Measurements from ENCODE around the gene SLC35A4.
"Not testable (repeated sequence)": the region's sequence is repeated elsewhere in the genome, so short reads cannot be mapped to it uniquely, and the experiment has no call there.

SLC35A4 gene

DNA sequence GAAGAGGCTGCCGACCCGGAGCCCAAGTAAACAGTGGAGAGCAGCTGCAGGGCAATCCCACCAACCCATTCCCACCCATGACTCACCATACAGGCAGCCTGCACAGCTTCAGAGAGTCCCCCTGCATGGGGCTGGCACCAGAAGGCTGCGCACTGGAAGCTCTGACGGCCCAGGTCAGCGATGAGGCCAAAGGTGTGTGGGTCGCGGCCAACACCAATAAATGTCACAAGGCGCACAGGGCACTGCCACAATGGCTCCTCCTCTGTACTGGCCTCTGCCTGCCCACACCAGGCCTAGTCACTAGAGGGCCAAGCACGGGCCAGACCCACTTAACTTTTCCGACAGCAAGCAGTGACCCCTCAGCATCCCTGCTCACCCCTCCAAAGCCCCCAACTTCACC is 4.4 kb upstream of the SLC35A4 start:
- no peak for DNase-seq

DNA sequence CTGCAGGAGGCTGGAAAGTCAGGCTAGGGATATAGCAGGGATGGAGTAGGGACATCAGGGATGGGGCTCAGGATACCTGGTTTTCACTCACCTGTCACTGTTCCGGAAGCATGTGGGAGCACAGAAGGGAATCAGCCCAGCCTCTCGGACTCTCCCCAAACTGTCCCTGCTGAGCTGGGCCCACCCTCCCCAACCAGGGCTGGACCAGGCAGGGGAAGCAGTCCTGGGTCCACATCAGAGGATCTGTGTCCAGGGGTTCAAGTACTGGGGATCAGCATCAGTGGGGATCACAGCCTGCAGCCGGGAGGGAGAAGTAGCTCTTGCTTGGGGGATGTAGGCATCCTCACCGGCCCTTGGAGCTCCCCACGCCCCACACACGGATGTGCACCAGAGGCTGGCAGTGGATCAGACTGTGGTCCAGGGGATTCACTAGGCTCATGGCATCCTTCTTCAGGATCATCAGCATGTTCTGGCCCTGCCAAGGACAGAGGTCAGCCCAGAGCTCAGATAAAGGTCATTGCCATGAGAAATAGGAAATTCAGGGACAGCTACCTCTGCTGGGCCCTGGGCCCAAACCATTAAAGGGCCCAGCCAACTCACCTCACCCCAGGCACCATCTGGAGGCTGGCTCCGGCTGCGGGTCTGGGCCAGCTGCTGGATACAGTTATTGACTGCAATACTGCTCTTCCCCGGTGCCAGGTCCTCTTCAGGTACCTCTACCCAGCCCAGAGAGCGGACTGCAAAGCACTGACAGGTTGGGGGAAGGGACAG is 2.7 kb upstream of the SLC35A4 start:
- DNase-seq = no peak

DNA sequence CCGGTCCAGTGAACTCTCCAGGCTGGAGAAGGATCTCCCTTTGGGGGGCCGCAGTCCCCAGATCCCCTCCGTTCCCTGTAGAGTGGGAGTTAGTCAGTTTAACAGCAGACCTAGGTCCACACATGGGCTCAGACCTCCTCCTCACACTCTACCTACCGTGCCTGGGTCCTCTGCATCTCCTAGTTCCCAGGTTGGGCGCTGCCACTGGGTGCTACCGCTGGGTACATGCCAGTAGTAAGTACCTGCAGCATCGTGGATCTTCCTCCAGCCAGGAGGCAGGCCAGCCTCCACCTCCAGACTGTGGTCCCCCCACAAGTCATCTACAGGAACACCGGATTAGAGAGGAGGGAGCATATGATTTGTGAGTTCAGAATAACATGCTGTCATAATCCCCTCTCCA is 1.0 kb upstream of the SLC35A4 start:
- no peak for DNase-seq

DNA sequence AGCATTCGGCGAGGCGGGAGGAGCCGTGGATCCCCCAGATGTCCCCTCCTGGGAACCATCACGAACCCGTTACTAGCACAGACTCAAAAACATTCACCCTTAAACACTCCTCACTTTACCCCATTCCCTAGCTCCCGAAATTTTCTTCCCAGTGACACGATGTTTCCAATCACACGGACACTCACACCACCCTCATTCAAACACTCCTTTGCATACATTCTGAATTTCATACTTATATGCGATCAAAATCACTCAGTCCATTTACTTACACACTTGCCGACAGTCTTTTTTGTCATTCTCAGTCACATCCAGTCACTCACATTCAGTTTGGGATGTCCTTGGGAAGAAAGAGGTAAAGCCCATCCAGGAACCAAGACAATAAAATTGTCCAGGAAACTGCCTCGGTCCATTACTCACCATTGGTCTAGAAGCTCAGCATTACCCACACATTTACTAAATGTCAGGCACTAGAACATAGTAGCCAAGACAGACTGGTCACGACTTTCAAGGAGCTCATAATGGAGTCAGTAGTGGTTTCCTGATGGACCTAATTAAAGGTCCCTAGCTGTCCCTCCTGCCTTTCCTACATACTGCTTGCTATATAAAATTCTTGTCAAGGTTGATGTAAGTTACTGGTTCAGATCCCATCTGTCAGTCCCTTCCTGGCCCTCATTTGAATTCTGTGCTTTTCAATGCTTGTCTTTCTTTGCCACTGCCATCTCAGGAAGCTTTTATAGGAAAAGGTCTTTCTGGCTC is 574 bp downstream of the SLC35A4 start:
- DNase-seq = no peak

DNA sequence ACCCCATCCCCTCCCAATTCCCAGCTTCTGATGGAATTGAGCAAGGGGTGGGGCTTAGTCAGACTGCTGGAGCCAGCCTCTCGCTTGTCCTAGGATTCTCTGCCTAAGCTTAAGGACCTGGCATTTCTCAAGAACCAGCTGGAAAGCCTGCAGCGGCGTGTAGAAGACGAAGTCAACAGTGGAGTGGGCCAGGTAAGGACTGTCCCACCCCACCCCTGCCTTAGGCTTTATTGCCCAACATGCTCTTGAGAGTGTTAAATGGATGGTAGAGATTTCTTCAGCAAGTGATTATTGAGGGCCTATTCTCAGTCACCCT is 1.1 kb downstream of the SLC35A4 start:
- no peak for DNase-seq

DNA sequence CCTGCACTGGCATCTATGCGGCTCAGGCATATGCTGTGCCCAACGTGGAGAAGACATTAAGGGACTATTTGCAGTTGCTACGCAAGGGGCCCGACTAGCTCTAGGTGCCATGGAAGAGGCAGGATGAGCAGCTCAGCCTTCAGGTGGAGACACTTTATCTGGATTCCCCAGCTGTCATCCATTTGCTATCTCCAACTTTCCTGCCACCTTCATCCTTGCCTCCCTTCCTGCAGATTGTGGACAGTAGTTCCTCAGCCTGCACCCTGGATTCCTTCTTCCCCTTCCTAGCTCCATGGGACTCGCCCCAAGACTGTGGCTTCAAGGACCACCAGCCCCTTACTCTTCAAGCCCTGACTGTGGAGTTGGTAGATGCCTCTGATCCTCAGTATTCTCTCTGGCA is 2.0 kb downstream of the SLC35A4 start:
- no peak for DNase-seq

DNA sequence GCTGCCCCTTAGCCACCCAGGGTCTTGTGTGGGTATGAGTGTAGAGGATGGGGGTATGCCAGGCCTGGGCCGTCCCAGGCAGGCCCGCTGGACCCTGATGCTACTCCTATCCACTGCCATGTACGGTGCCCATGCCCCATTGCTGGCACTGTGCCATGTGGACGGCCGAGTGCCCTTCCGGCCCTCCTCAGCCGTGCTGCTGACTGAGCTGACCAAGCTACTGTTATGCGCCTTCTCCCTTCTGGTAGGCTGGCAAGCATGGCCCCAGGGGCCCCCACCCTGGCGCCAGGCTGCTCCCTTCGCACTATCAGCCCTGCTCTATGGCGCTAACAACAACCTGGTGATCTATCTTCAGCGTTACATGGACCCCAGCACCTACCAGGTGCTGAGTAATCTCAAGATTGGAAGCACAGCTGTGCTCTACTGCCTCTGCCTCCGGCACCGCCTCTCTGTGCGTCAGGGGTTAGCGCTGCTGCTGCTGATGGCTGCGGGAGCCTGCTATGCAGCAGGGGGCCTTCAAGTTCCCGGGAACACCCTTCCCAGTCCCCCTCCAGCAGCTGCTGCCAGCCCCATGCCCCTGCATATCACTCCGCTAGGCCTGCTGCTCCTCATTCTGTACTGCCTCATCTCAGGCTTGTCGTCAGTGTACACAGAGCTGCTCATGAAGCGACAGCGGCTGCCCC is 2.6 kb downstream of the SLC35A4 start:
- no peak for DNase-seq

DNA sequence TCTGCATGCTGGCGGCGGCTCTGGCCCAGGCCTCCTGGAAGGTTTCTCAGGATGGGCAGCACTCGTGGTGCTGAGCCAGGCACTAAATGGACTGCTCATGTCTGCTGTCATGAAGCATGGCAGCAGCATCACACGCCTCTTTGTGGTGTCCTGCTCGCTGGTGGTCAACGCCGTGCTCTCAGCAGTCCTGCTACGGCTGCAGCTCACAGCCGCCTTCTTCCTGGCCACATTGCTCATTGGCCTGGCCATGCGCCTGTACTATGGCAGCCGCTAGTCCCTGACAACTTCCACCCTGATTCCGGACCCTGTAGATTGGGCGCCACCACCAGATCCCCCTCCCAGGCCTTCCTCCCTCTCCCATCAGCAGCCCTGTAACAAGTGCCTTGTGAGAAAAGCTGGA is 3.2 kb downstream of the SLC35A4 start:
- no peak for DNase-seq

DNA sequence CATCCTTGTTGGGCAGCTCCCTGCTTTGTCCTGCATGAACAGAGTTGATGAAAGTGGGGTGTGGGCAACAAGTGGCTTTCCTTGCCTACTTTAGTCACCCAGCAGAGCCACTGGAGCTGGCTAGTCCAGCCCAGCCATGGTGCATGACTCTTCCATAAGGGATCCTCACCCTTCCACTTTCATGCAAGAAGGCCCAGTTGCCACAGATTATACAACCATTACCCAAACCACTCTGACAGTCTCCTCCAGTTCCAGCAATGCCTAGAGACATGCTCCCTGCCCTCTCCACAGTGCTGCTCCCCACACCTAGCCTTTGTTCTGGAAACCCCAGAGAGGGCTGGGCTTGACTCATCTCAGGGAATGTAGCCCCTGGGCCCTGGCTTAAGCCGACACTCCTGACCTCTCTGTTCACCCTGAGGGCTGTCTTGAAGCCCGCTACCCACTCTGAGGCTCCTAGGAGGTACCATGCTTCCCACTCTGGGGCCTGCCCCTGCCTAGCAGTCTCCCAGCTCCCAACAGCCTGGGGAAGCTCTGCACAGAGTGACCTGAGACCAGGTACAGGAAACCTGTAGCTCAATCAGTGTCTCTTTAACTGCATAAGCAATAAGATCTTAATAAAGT is 3.9 kb downstream of the SLC35A4 start:
- DNase-seq = no peak

DNA sequence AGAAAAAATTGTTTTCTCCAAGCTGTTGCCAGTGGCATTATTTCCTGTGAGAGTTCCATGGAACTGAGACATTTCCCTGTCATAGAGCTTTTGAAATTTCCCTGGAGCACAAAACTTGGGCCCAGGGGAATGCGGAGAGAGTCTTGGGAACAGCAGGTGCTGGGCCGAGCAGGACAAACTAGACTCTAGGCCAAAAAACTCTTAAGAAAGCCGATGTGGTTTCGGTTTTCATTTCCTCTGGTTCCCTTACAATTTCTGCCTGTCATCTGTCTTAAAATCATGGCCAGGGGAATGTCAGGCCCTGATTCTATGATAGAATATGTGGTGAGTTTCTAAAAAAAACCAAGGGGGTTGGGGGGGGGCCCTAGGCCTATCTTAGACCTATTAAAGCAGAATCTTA is 4.6 kb downstream of the SLC35A4 start:
- no peak for DNase-seq

DNA sequence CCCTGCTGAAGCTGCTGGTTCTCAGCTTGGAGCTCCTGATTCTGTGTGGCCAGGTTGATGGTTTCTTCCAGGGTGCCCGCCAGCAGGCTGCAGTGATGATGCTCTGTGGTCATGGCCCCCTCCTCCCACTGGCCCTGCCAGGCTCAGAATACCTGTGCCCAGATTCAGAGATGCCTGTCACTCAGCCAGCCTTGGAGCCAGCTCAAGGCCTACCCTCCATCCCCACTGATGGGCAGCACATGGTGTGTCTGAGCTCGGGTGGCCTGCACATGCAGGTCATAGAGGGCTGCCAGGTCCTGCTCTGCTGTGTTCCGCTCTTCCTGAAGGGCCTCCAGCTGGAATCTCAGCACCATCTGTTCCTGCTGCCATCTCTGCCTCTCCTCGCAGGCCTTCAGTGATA is 5.4 kb downstream of the SLC35A4 start:
- no peak for DNase-seq

DNA sequence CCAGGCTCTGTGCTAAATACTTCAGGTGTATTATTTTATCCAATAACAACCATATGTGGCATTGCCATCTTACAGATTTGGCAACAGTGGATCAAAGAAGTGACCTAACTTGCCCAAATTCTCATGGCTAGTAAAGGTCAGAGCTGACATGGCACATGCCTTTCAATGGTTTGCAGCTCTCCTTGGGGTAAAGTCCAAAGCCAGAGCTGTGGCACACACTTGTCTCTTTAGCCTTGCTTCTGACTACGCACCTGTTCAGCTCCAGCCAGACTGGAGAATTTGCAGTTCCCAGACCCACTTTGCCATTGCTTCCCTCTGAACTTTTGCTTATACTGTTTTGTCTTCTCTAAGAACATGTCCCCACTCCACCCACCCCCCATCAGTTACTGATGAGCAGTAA is 5.9 kb downstream of the SLC35A4 start:
- DNase-seq = no peak

DNA sequence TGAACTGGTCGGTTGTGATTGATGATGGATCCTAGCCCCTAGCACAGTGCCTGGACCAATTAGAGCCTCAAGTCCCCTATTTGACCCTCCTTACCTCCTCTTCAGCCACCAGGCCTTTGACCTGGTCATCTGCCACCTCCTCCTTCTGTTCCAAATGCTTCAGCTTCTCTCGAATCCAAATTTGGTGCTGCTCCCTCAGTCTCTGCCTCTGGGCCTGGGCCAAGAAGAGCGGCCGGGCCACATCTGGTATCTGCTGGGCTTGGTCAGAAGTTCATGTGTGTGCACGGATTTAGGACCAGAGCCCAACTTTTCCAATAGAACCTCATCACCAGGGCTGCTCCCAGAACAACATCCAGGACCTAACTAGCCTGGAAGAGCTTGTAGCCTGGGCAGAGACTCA is 6.5 kb downstream of the SLC35A4 start:
- no peak for DNase-seq

DNA sequence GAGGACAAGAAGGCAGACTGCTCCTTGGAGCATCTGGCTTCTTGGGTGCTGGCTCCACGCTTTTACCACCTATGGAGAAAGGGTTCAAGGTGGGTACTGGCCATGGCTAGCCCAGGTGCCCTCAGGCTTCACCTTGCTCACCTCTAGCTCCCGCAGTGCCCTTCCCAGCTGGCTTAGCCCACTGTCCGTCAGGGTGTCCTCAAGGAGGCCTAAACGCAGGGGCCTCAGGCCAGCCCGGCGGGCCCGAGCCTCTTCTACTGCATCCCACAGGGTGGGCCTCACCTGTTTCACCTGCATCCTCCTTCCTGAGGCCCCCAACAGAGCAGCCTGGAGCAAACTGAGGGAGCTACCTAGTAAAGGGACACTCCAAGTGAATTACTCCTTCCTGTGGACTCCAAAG is 9.1 kb downstream of the SLC35A4 start:
- DNase-seq = no peak

DNA sequence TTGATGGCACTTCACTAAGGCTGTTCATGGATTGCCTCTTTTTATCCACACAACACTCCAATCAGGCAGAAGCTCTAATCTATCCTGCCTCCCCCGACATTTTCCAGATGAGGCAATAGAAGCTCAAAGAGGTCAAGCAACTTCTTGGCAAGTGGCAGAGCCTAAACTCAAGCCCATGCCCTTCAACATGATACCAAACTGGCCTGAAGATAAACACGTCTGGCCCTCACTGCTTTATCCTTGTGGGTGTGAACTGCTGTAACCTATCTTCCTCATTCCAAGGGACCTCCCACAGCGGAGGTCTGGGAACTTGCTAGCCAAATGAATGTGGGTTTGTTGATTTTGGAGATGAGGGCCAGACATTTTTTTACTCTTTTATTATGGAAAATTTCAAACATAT is 9.5 kb downstream of the SLC35A4 start:
- no peak for DNase-seq

DNA sequence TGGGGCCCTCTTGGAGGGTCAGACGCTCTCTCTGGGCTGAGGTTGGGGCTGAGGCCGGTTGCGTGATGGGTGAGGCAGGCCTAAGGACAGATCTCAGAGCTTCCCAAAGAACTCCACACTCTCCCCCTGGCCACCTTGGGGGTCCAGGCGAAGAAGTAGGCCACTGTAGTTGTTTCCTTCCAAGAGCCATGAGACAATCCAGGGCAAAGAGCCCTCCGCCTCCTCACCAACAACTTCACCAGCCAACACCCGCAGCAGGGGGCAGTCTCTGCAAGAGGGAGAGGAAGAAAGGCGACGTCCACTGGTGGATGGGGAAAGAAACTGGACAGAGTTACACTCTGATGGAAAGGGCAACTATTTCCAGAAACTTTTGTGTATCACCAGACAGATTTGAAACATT is 10.7 kb downstream of the SLC35A4 start:
- no peak for DNase-seq

DNA sequence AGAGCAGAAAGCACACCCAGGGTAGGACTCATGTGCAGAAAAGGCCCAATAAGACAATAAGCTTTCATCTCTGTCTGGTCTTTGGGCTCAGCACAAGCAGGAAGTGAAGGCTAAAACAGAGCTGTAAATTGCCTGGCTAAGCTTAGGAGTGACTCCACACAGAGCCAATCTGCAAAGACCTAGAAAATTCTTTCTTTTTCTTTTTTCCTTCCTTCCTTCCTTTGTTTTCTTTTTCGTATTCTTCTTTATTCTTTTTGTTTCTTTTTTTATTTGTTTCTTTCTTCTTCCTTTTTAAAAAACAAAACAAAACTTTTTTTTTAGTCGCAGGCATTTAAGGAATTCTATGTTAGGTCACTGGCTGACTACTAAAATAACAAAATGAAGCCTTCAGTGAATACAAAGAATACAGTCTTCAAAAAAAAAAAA is 12.2 kb downstream of the SLC35A4 start:
- DNase-seq = no peak

DNA sequence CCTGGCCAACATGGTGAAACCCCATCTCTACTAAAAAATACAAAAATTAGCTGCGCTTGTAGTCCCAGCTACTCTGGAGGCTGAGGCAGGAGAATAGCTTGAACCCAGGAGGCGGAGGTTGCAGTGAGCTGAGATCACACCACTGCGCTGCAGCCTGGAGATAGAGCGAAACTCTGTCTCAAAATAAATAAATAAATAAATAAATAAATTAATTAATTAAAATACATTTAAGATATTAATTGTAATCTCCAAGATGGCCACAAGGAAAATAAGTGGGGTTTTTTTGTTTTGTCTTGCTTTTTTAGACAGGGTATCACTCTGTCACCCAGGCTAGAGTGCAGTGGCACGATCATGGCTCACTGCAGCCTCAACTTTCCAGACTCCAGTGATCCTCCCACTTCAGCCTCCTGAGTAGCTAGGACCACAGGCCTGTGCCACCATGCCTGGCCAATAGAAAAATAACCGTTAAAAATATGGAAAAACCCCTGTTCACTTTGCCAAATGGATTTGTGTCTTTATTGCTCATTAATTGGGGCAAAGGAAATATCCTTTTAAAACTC is 14.6 kb downstream of the SLC35A4 start:
- DNase-seq = not testable (repeated sequence)

DNA sequence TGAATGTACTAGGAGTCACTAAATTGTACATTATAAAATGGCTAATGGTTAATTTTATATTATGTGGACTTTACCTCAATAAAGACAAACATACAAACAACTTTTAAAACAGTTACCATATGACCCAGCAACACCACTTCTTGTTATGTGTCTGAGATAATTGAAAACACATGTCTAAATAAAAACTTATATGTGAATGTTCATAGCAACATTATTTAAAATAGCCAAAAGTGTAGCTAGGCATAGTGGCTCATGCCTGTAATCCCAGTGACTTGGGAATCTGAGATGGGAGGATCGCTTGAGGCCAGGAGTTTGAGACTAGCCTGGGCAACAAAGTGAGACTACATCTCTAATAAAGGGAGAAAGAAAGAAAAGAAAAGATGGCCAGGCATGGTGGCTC is 22.9 kb downstream of the SLC35A4 start:
- DNase-seq = no peak

DNA sequence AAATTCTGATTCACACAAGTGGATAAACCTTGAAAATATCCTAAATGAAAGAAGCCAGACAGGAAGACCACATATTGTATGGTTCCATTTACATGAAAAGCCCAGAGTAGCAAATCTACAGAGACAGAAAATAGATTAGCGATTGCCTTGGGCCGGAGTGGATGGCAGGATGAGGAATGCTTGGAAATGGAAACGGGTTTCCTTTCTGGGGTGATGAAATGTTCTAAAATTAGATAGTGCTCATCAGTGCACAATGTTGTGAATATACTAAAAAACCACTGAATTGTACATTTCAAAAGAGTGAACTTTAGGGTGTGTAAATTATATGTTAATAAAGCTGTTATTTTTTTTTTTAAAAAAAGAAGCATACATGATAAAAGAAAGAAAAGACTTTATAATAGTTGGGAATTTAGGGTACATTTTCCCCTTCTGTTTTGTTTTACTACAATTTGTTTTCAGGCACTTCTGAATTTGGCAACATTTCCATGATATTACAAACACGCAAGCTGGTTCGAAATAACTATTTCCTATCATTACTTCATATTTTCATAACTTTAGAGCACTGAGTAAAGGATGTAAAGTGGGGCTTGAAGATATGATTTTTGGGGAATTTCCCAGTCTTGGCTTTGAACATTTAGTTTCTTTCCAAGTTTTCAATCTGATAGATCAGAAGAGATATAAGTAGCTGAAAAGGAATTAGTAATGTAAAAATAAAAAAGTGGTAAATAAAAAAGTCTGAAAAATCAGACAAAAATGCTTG is 23.9 kb downstream of the SLC35A4 start:
- no peak for DNase-seq

DNA sequence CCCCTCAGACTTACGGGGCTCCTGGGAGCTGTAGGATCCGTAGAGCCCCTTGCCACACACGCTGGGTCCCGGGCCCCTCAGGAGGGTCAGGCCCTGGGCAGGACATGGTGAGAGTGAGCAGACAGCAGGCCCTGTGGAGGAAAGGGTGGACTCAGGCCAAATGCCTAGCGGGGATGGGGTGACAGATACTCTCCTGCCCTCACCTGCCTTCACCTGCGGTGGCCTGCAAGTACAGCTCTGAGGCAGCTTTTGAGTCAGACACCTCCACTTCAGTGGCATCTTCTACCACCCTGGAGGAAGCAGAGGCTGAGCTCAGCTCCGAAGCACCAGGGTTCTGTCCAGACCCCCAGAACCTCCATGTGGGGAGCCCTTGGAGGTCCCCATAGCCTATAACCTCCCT is 26.2 kb downstream of the SLC35A4 start:
- no peak for DNase-seq

DNA sequence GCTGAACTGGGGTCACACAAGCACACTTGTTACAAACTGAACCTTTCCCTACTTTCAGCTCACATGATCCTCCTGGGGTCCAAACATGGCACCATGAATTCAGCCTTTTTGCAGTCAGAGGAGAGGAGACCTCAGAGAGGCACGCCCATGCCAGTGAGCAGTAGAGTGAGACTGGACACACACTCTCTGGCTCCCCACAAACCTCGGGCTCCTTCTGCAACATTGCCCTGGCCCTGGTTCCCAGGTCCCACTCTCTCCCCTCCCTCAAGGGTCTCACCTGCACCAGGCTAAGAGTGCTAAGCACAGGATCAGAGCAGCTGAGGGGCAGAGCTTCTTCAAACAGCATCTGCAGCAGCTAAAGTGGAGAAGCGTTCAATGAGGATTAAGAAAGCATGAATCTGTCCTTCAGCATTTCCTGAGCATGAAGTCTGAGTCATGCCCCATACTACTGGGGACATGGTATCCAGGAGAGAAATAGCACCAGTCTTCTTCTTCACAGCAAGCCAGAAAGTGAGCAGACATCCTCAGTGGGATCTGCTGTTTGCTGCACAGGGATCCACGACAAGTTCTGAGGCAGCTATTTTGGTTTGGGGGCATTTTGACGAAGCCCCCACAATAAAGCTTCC is 27.2 kb downstream of the SLC35A4 start:
- no peak for DNase-seq
